ENCODE data around the gene PTCD1.
A peak's percentile ranks its signal among the peaks of the same experiment; 100 is the strongest.

The PTCD1 gene

GRCh38 chr7:99368750-99369389 lies 69.7 kb downstream of the PTCD1 start:
- no peaks in the 10 kb centered on the region for H3K9me3 Mint-ChIP-seq
- peak overlapping the region; percentile 97 for H3K27ac Mint-ChIP-seq
- H3K27me3 Mint-ChIP-seq (ENCODE audit: low read depth, poor library complexity), result peaks cover 6% of the 10 kb centered on the region
- no peak overlapping the region for H3K4me3 Mint-ChIP-seq
- peaks cover 62% of the 10 kb centered on the region for H3K4me1 Mint-ChIP-seq
- H3K36me3 Mint-ChIP-seq (ENCODE audit: low read depth), result peaks cover 35% of the 10 kb centered on the region
- TF ChIP-seq CTCF (IDR thresholded peaks at IDR 0.05), result no peak
- DNase-seq, result no peak
